Right cardiac atrium (tissue), 5 donors: ENCODE results near the gene VAV1. TPM values are rescaled to one million over a fixed set of nuclear protein-coding genes. Genes with fewer than 3 reads are reported as not detected.
"Not testable (repeated sequence)": the region's sequence is repeated elsewhere in the genome, so short reads cannot be mapped to it uniquely, and the experiment has no call there.

Experiments used
- ATAC-seq, 2 donors: fragments of 200-7000 bp; cut with Tn5 transposase; one replicate each; pipeline versions ENCODE4 v1.8.0 to v1.9.1; 2020; ENCODE audit warnings: moderate library complexity in 2 of 2, mild to moderate bottlenecking in 1 of 2
- DNase-seq, 3 donors: peaks; one replicate each; pipeline ENCODE4 v3.0.0-alpha.2; 2020
- H3K27ac ChIP-seq: one replicate; pipeline ENCODE4 v1.5.1; 2013; ENCODE audit warnings: mild to moderate bottlenecking, low read length, control low read depth, moderate library complexity
- H3K27me3 ChIP-seq: one replicate; pipeline ENCODE4 v1.6.1; 2013; ENCODE audit not compliant: control insufficient read depth, insufficient read depth
- H3K4me1 ChIP-seq: one replicate; pipeline ENCODE4 v1.6.1; 2013; ENCODE audit warnings: low read length; ENCODE audit not compliant: control insufficient read depth, insufficient read depth
- H3K4me3 ChIP-seq: one replicate; pipeline ENCODE4 v1.5.1; 2013; ENCODE audit warnings: low read length, control low read depth
- H3K9me3 ChIP-seq: one replicate; pipeline ENCODE4 v1.6.1; 2013; ENCODE audit warnings: low read length; ENCODE audit not compliant: control insufficient read depth
- WGBS: extraction: QIAGEN DNeasy Blood & Tissue Kit; methylation state at CpG from one replicate; pipeline ENCODE4 v1.1.7; 2013; 5-methylcytosine and 5-hydroxymethylcytosine counted together
- intact Hi-C, 4 donors: fragments of 100-400 bp; cut with DNase I; formaldehyde crosslinking; loops; one replicate each; pipeline versions ENCODE4 v1.11.0 to v1.14.0; 2022 to 2023
- polyA plus RNA-seq: library from polyadenylated mRNA; stranded (reverse); fragments of 200-250 nt; gene quantifications from one replicate; pipeline ENCODE4 v1.2.3, GENCODE V29; 2013
- total RNA-seq, 4 donors: library from RNA; stranded (reverse); fragmentation: NEBNext Ultra II Directional; extraction: Animal tissue kit (Norgen Biotek cat#: 25700); gene quantifications; one replicate each; pipeline ENCODE4 v1.2.1, GENCODE V29; 2021
- donor health status: healthy with polysubstance abuse.
- donor health status: DM: no; HTN: yes; CAD: no.
- donor health status: DM: no; HTN: no; CAD: no.
- donor health status: DM: no; HTN: yes; CAD: no; lungs with severe emphysema.
- donor health status: DM: yes; HTN: yes; CAD: no.

Gene VAV1
- total and polyA plus RNA-seq, 5 donors: 0.84 to 3.7 (median 3.3) TPM

GRCh38 chr19:6765738-6766356 lies 6.7 kb upstream of the VAV1 start:
- peaks cover 2% of the 10 kb centered on the region for H3K4me1 ChIP-seq
- no peak overlapping the region for H3K4me3 ChIP-seq
- no peaks in the 10 kb centered on the region for H3K9me3 ChIP-seq
- ATAC-seq: peak in 1 of 2 donors; percentile 20
- WGBS: 29% methylated on average over 8 of the region's 8 CpGs
- no peak for DNase-seq
- H3K27ac ChIP-seq: no peak overlapping the region
- peaks cover 3% of the 10 kb centered on the region for H3K27me3 ChIP-seq
- intact Hi-C loops: no loop called here

- 29% methylated on average over 16 of the region's 16 CpGs for WGBS
- H3K4me3 ChIP-seq: no peak overlapping the region
- intact Hi-C loops: no loop called here
- H3K27ac ChIP-seq: no peak overlapping the region
- peaks cover 3% of the 10 kb centered on the region for H3K27me3 ChIP-seq
- DNase-seq: peak in 1 of 3 donors; percentile 9
- H3K4me1 ChIP-seq: peaks cover 2% of the 10 kb centered on the region
- ATAC-seq: no peak
- H3K9me3 ChIP-seq: no peaks in the 10 kb centered on the region
Measured at GRCh38 chr19:6766357-6767080, 6.0 kb upstream of the VAV1 start.

- Histone ChIP-seq H3K4me1 (peaks cover 2% of the 10 kb centered on the region), H3K9me3 (no peaks in the 10 kb centered on the region), H3K27ac (no peak overlapping the region), H3K27me3 (peaks cover 3% of the 10 kb centered on the region), H3K4me3 (peak overlapping the region; percentile 12)
- DNase-seq (no peak), ATAC-seq (peak; percentile 22 to 70)
- WGBS: under 1% methylated on average over 15 of the region's 15 CpGs
- intact Hi-C loops: no loop called here
Measured at GRCh38 chr19:6767081-6767356, 5.5 kb upstream of the VAV1 start.

GRCh38 chr19:6767357-6768235 lies 4.9 kb upstream of the VAV1 start, which contains the start of gene SH2D3A:
Gene SH2D3A (minus strand): TSS chr19:6767435. CDS start chr19:6763748, 3,687 bp downstream.
- H3K4me1 ChIP-seq: peaks cover 2% of the 10 kb centered on the region
- no peaks in the 10 kb centered on the region for H3K9me3 ChIP-seq
- H3K4me3 ChIP-seq: peak within 1 kb of the TSS; percentile 12
- WGBS: 3% methylated on average over 47 of the region's 47 CpGs
- intact Hi-C loops: no loop called here
- peak; percentile 76 to 82 for ATAC-seq
- peak; percentile 61 to 84 (median 82) for DNase-seq
- peaks cover 3% of the 10 kb centered on the region for H3K27me3 ChIP-seq
- H3K27ac ChIP-seq: no peak within 1 kb of the TSS

GRCh38 chr19:6768236-6768785 lies 4.2 kb upstream of the VAV1 start:
- ATAC-seq (no peak), DNase-seq (peak in 1 of 3 donors; percentile 5)
- Histone ChIP-seq H3K27ac (no peak overlapping the region), H3K4me1 (peaks cover 2% of the 10 kb centered on the region), H3K4me3 (no peak overlapping the region), H3K27me3 (peaks cover 3% of the 10 kb centered on the region), H3K9me3 (no peaks in the 10 kb centered on the region)
- intact Hi-C loops: no loop called here
- 58% methylated on average over 8 of the region's 8 CpGs for WGBS

GRCh38 chr19:6769006-6769619 lies 3.4 kb upstream of the VAV1 start:
- intact Hi-C loops: no loop called here
- DNase-seq: no peak
- Histone ChIP-seq H3K27me3 (peaks cover 3% of the 10 kb centered on the region), H3K9me3 (no peaks in the 10 kb centered on the region), H3K4me1 (peaks cover 2% of the 10 kb centered on the region), H3K4me3 (no peak overlapping the region), H3K27ac (no peak overlapping the region)
- no peak for ATAC-seq
- 59% methylated on average over 11 of the region's 11 CpGs for WGBS

GRCh38 chr19:6771648-6772027 lies 870 bp upstream of the VAV1 start:
- H3K4me1 ChIP-seq, H3K27ac ChIP-seq, H3K27me3 ChIP-seq, ATAC-seq, H3K9me3 ChIP-seq, intact Hi-C loops, H3K4me3 ChIP-seq, DNase-seq: not testable (repeated sequence)
- 81% methylated on average over 7 of the region's 7 CpGs for WGBS

- H3K27me3 ChIP-seq: no peaks in the 10 kb centered on the region
- ATAC-seq: no peak
- peak overlapping the region; percentile 23 for H3K4me3 ChIP-seq
- no peaks in the 10 kb centered on the region for H3K9me3 ChIP-seq
- 57% methylated on average over 14 of the region's 14 CpGs for WGBS
- DNase-seq: peak in 1 of 3 donors; percentile 51
- H3K27ac ChIP-seq: no peak overlapping the region
- intact Hi-C loops: no loop called here
- no peaks in the 10 kb centered on the region for H3K4me1 ChIP-seq
Measured at GRCh38 chr19:6772866-6773322, 386 bp downstream of the VAV1 start.

- Histone ChIP-seq H3K9me3 (no peaks in the 10 kb centered on the region), H3K27me3 (no peaks in the 10 kb centered on the region), H3K27ac (no peak overlapping the region), H3K4me1 (no peaks in the 10 kb centered on the region), H3K4me3 (peak overlapping the region; percentile 23)
- peak; percentile 62 to 65 for ATAC-seq
- intact Hi-C loops: no loop called here
- DNase-seq: peak in 2 of 3 donors; percentile 75 to 80
- WGBS: 38% methylated on average over 8 of the region's 8 CpGs
Measured at GRCh38 chr19:6773323-6773931, 919 bp downstream of the VAV1 start.
